ENCODE results near the gene GDF10.

The GDF10 gene

GRCh38 chr10:47315421-47315820, 15.4 kb downstream of the GDF10 start:
- no peak for DNase-seq (ENCODE audit: low read depth)

GRCh38 chr10:47316131-47316530, 16.1 kb downstream of the GDF10 start:
- no peak for DNase-seq (ENCODE audit: low read depth)

- no peak for DNase-seq (ENCODE audit: low read depth)
Observed at GRCh38 chr10:47317251-47317650, 17.3 kb downstream of the GDF10 start.

GRCh38 chr10:47318706-47319105, 18.7 kb downstream of the GDF10 start:
- DNase-seq (ENCODE audit: low read depth): no peak

- no peak for DNase-seq (ENCODE audit: low read depth)
Observed at GRCh38 chr10:47319784-47320183, 19.8 kb downstream of the GDF10 start.

GRCh38 chr10:47320812-47321211, 20.8 kb downstream of the GDF10 start:
- no peak for DNase-seq (ENCODE audit: low read depth)

GRCh38 chr10:47321521-47322195, 21.7 kb downstream of the GDF10 start:
- DNase-seq (ENCODE audit: low read depth): no peak

GRCh38 chr10:47322300-47323061, 22.5 kb downstream of the GDF10 start, which contains the start of gene GDF2:
Gene GDF2 (plus strand): TSS chr10:47322454. CDS start chr10:47322669, 215 bp downstream.
- DNase-seq (ENCODE audit: low read depth): no peak

GRCh38 chr10:47323087-47323486, 23.1 kb downstream of the GDF10 start:
- DNase-seq (ENCODE audit: low read depth): no peak

GRCh38 chr10:47323636-47324296, 23.8 kb downstream of the GDF10 start:
- DNase-seq (ENCODE audit: low read depth): no peak

GRCh38 chr10:47325303-47326291, 25.6 kb downstream of the GDF10 start:
- no peak for DNase-seq (ENCODE audit: low read depth)

- DNase-seq (ENCODE audit: low read depth): no peak
Observed at GRCh38 chr10:47326306-47326926, 26.4 kb downstream of the GDF10 start.

GRCh38 chr10:47326927-47327330, 26.9 kb downstream of the GDF10 start:
- no peak for DNase-seq (ENCODE audit: low read depth)

- no peak for DNase-seq (ENCODE audit: low read depth)
Observed at GRCh38 chr10:47329855-47330254, 29.9 kb downstream of the GDF10 start.

GRCh38 chr10:47330366-47330765, 30.4 kb downstream of the GDF10 start:
- DNase-seq (ENCODE audit: low read depth): no peak

- no peak for DNase-seq (ENCODE audit: low read depth)
Observed at GRCh38 chr10:47330804-47331203, 30.8 kb downstream of the GDF10 start.

- DNase-seq (ENCODE audit: low read depth): no peak
Observed at GRCh38 chr10:47331491-47331890, 31.5 kb downstream of the GDF10 start.

GRCh38 chr10:47331954-47332353, 32.0 kb downstream of the GDF10 start:
- DNase-seq (ENCODE audit: low read depth): no peak

- no peak for DNase-seq (ENCODE audit: low read depth)
Observed at GRCh38 chr10:47332371-47332770, 32.4 kb downstream of the GDF10 start.

GRCh38 chr10:47332946-47333345, 32.9 kb downstream of the GDF10 start:
- DNase-seq (ENCODE audit: low read depth): no peak

- no peak for DNase-seq (ENCODE audit: low read depth)
Observed at GRCh38 chr10:47333532-47333931, 33.5 kb downstream of the GDF10 start.

Data from activated T-cell treated with anti-CD3 and anti-CD28 coated beads for 48 hours (primary cell).